ENCODE data around the gene DNM1. TPM values are rescaled to one million over a fixed set of nuclear protein-coding genes. Genes with fewer than 3 reads are reported as not detected.

DNM1 gene
- total RNA-seq, 2 experiments from 2014 or later = 0.35 to 1.8 TPM

DNA sequence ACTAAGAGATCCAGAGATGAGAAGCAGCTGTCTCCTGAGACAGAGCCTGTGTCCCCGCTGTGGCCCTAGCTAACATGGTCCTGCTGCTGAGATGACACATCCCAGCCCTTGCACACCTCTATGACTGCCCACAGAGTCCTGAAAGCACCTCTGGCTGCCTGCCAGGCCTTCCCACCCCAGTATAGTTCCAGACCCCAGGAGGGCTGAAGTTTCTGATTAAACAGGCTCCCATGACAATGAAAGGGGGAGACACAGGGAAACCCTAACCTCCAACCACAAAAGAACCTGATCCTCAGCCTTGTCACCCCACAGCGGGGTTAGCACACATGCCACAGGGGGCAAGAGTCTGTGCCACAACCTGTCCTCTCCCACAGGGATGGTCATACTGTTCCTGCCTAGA, 27.5 kb upstream of the DNM1 start:
- H3K36me3 ChIP-seq (ENCODE audit: insufficient read depth, low read length) = peaks cover 62% of the 10 kb centered on the region
- BruUV-seq (replicated peaks) = no TSS peak
- no peaks in the 10 kb centered on the region for H3K79me2 ChIP-seq (ENCODE audit: insufficient read depth, low read depth, low read length)
- intact Hi-C loops (cut with micrococcal nuclease; ENCODE audit: unreplicated experiment) = no loop called here
- H3K4me3 ChIP-seq (ENCODE audit: low read depth, low read length, poor library complexity, severe bottlenecking) = no peak overlapping the region
- H3K9me3 ChIP-seq (ENCODE audit: low read length) = 0 out of 2 replicates have a peak, but pooled peaks cover 3% of the 10 kb centered on the region
- no peak overlapping the region for H2AFZ ChIP-seq (ENCODE audit: low read length)
- H3K4me1 ChIP-seq (ENCODE audit: insufficient read depth, low read length, poor library complexity, severe bottlenecking) = no peaks in the 10 kb centered on the region
- POLR2A ChIA-PET = no interaction called here
- H3K4me2 ChIP-seq (ENCODE audit: low read length) = no peak overlapping the region
- DNase-seq (ENCODE audit: low spot score) = no peak
- no peak overlapping the region for H3K27ac ChIP-seq (ENCODE audit: low read depth, low read length, poor library complexity, severe bottlenecking)
- TF ChIP-seq, protein P1, sequence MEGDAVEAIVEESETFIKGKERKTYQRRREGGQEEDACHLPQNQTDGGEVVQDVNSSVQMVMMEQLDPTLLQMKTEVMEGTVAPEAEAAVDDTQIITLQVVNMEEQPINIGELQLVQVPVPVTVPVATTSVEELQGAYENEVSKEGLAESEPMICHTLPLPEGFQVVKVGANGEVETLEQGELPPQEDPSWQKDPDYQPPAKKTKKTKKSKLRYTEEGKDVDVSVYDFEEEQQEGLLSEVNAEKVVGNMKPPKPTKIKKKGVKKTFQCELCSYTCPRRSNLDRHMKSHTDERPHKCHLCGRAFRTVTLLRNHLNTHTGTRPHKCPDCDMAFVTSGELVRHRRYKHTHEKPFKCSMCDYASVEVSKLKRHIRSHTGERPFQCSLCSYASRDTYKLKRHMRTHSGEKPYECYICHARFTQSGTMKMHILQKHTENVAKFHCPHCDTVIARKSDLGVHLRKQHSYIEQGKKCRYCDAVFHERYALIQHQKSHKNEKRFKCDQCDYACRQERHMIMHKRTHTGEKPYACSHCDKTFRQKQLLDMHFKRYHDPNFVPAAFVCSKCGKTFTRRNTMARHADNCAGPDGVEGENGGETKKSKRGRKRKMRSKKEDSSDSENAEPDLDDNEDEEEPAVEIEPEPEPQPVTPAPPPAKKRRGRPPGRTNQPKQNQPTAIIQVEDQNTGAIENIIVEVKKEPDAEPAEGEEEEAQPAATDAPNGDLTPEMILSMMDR (conservative IDR thresholded peaks at IDR 0.05; ENCODE audit: low read length) = no peak
- TF ChIP-seq EZH2phosphoT487 (IDR thresholded peaks at IDR 0.05; ENCODE audit: borderline replicate concordance, low read depth, low read length) = no peak
- H3K9me2 ChIP-seq (ENCODE audit: insufficient read depth, low read length) = no peaks in the 10 kb centered on the region
- CTCF ChIA-PET (ENCODE audit: unreplicated experiment) = no interaction called here
- H4K20me1 ChIP-seq (ENCODE audit: insufficient read depth, low read length) = no peaks in the 10 kb centered on the region

DNA sequence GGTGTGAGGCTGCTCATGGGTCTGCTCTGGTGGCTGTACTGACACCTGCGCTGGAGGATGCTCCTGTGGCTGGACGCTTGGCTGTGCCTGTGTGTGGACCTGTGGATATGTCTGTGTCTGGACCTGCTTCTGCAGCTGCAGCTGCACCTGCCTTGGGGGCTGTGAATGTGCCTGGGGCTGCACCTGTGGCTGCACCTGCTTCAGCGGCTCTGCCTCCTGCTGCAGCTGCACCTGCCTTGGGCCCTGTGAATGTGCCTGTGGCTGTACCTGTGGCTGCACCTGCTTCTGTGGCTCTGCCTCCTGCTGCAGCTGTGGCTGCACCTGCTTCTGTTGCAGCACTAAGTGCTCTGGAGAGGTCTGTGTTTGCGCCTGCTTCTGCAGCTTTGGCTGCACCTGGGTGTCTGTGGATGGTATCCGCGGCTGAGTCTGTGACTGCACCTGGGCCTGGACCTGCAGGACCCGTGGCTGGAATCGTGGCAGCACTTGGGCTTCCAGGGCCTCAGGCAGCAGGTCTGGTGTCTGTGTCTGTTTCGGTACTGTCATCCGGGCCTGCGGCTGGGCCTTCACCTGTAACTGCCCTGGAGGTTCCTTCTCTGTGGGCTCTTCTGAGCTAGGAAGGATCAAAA, 24.3 kb upstream of the DNM1 start:
- Histone ChIP-seq H3K4me1 (ENCODE audit: insufficient read depth, low read length, poor library complexity, severe bottlenecking) (no peaks in the 10 kb centered on the region), H3K4me2 (ENCODE audit: low read length) (no peak overlapping the region), H3K36me3 (ENCODE audit: insufficient read depth, low read length) (peaks cover 83% of the 10 kb centered on the region), H4K20me1 (ENCODE audit: insufficient read depth, low read length) (no peaks in the 10 kb centered on the region), H3K9me3 (ENCODE audit: low read length) (0 out of 2 replicates have a peak, but pooled peaks cover 3% of the 10 kb centered on the region), H3K27ac (ENCODE audit: low read depth, low read length, poor library complexity, severe bottlenecking) (no peak overlapping the region), H3K4me3 (ENCODE audit: low read depth, low read length, poor library complexity, severe bottlenecking) (no peak overlapping the region), H3K9me2 (ENCODE audit: insufficient read depth, low read length) (no peaks in the 10 kb centered on the region), H2AFZ (ENCODE audit: low read length) (no peak overlapping the region), H3K79me2 (ENCODE audit: insufficient read depth, low read depth, low read length) (no peaks in the 10 kb centered on the region)
- POLR2A ChIA-PET = no interaction called here
- BruUV-seq (replicated peaks) = TSS peak; percentile 69
- intact Hi-C loops (cut with micrococcal nuclease; ENCODE audit: unreplicated experiment) = no loop called here
- no peak for DNase-seq (ENCODE audit: low spot score)
- CTCF ChIA-PET (ENCODE audit: unreplicated experiment) = interaction anchor here (0.5 kb wide), 1 partner anchor 823 kb away, joined by 4 read pairs; no protein-coding TSS in a partner anchor
- TF ChIP-seq, protein P1 (conservative IDR thresholded peaks at IDR 0.05; ENCODE audit: low read length) = no peak
- TF ChIP-seq EZH2phosphoT487 (IDR thresholded peaks at IDR 0.05; ENCODE audit: borderline replicate concordance, low read depth, low read length) = no peak

DNA sequence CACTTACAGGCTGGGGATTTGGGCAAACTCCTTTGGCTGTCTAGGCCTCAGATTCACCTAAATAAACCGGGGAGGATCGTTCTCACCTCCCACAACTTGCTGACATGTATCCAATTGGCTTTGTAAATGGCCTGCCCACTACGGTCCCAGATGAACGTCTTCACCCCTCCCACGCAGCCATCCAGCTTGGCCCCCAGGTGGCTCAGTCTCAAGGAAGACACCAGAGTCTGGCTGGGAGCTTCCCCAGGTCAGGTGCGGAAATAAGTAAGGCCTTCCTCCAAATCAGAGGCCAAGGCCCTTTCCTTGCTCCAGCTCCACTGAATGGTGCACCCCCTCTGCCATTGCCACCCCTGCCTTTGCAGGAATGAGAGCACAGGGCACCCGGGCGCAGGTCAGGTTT, 23.2 kb upstream of the DNM1 start:
- no peaks in the 10 kb centered on the region for H3K79me2 ChIP-seq (ENCODE audit: insufficient read depth, low read depth, low read length)
- CTCF ChIA-PET (ENCODE audit: unreplicated experiment) = no interaction called here
- no peaks in the 10 kb centered on the region for H3K9me2 ChIP-seq (ENCODE audit: insufficient read depth, low read length)
- H4K20me1 ChIP-seq (ENCODE audit: insufficient read depth, low read length) = no peaks in the 10 kb centered on the region
- no peaks in the 10 kb centered on the region for H3K4me1 ChIP-seq (ENCODE audit: insufficient read depth, low read length, poor library complexity, severe bottlenecking)
- no peak overlapping the region for H3K4me3 ChIP-seq (ENCODE audit: low read depth, low read length, poor library complexity, severe bottlenecking)
- DNase-seq (ENCODE audit: low spot score) = no peak
- POLR2A ChIA-PET = no interaction called here
- no peak for TF ChIP-seq EZH2phosphoT487 (IDR thresholded peaks at IDR 0.05; ENCODE audit: borderline replicate concordance, low read depth, low read length)
- TF ChIP-seq, protein P1 (conservative IDR thresholded peaks at IDR 0.05; ENCODE audit: low read length) = no peak
- H3K9me3 ChIP-seq (ENCODE audit: low read length) = 0 out of 2 replicates have a peak, but pooled peaks cover 3% of the 10 kb centered on the region
- intact Hi-C loops (cut with micrococcal nuclease; ENCODE audit: unreplicated experiment) = no loop called here
- H3K36me3 ChIP-seq (ENCODE audit: insufficient read depth, low read length) = peaks cover 75% of the 10 kb centered on the region
- no TSS peak for BruUV-seq (replicated peaks)
- no peak overlapping the region for H2AFZ ChIP-seq (ENCODE audit: low read length)
- H3K27ac ChIP-seq (ENCODE audit: low read depth, low read length, poor library complexity, severe bottlenecking) = no peak overlapping the region
- H3K4me2 ChIP-seq (ENCODE audit: low read length) = no peak overlapping the region
